Bronchial epithelial cell (primary cell): ENCODE results near the gene LPAR3. TPM values are rescaled to one million over a fixed set of nuclear protein-coding genes. Genes with fewer than 3 reads are reported as not detected.
A peak's percentile ranks its signal among the peaks of the same experiment; 100 is the strongest.

Source experiments
- DNase-seq: peaks from one replicate; pipeline ENCODE4 v3.0.0-alpha.2; 2010; ENCODE audit warnings: low read depth
- FAIRE-seq: peaks from 2 replicates; lab custom pipeline; 2011; peaks lifted over from hg19 to GRCh38; lab: Jason Lieb, UNC
- H3K27me3 ChIP-seq: 2 replicates; pipeline ENCODE4 v1.5.1; 2011; ENCODE audit warnings: low read length; ENCODE audit not compliant: control insufficient read depth, insufficient read depth
- H3K36me3 ChIP-seq: 2 replicates; pipeline ENCODE4 v1.5.1; 2011; ENCODE audit warnings: low read length; ENCODE audit not compliant: control insufficient read depth, insufficient read depth
- H3K4me3 ChIP-seq: 2 replicates; pipeline ENCODE4 v1.5.1; 2011; ENCODE audit warnings: mild to moderate bottlenecking, low read depth, low read length, control low read depth
- CTCF ChIP-seq: IDR thresholded peaks from 2 replicates; pipeline ENCODE4 v1.5.1; 2011; ENCODE audit warnings: mild to moderate bottlenecking, moderate library complexity, low read length, control low read depth, inconsistent platforms; ENCODE audit not compliant: insufficient read depth, severe bottlenecking
- total RNA-seq: library from RNA; depleted of rRNA; stranded (reverse); fragments of >200 nt; gene quantifications from 2 replicates; pipeline ENCODE4 v1.2.1, GENCODE V29; 2014

LPAR3 gene
- total RNA-seq, 1 donor from 2014 or later = 104 TPM

DNA sequence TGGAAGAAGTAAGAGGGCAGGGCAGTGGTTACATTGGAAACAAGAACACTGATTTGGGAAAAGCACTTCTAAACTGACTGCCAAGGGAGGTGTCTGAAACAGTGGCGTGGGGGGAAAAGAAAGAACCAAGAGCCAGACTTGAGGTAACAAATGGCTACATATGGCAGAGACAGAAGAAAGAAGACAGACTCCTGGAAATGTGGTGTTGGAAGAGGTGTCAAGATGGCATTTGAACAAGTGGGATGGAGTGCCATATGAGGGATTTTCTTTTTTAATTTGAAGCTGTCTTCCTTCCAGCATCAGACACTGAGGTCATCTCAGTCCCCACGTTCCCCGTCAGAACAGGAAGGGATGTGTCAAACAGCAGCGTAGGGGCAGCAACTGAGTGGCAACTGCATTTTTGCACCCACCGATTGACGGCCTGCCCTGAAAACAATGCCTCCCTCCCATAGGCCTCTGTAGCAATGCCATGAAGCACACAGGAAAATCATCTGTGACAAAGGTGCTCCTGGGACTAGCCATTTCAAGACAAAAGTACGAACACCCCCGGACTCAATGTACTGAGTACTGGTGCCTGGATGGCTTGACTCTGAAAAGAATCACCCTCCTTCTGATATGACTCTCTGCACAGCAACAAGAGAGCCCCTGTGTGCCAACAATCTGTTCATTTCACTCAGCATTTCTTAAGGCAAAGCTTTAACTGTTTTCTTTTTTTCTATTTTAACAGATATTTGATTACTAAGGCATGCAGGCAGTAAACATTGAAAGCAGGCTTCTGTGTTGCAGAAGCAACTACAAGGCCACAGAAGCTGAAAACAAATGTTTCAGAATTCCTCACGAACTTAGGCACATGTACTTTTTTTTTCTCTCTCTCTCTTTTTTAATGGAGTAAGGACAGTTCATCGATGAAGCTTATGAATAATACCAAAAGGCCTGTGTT lies 37.0 kb downstream of the LPAR3 start:
- DNase-seq (no peak), FAIRE-seq (no peak)
- Histone ChIP-seq H3K27me3 (no peaks in the 10 kb centered on the region), H3K4me3 (no peak overlapping the region), H3K36me3 (no peaks in the 10 kb centered on the region)
- TF ChIP-seq CTCF = no peak

DNA sequence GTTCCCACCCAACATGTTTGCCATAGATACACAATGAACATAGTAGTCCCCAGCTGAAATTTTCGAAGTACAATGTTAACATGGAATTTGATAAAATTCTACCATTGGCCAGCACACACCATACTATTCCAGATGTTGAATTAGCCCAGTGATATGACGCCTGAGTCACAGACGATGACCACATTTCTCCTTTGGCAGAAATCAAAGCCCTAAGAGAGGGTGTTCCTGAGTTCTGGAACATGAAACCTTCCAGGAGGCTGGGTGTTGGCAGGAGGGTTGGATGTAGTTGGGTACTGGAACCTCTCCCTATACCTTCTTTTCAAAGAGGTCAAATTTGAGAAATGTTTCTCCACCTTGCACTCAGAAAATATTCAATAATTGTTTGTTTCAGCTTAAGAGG lies 37.8 kb downstream of the LPAR3 start:
- H3K27me3 ChIP-seq = no peaks in the 10 kb centered on the region
- no peaks in the 10 kb centered on the region for H3K36me3 ChIP-seq
- FAIRE-seq (peak; percentile 77), DNase-seq (peak; percentile 82)
- no peak overlapping the region for H3K4me3 ChIP-seq
- no peak for TF ChIP-seq CTCF

- TF ChIP-seq CTCF = no peak
- H3K4me3 ChIP-seq = no peak overlapping the region
- DNase-seq = peak; percentile 100
- FAIRE-seq = peak; percentile 79
- H3K36me3 ChIP-seq = no peaks in the 10 kb centered on the region
- no peaks in the 10 kb centered on the region for H3K27me3 ChIP-seq
Measured at GRCh38 chr1:84853741-84854721, 39.0 kb downstream of the LPAR3 start.

- peak; percentile 92 for DNase-seq
- FAIRE-seq = no peak
- Histone ChIP-seq H3K36me3 (no peaks in the 10 kb centered on the region), H3K4me3 (no peak overlapping the region), H3K27me3 (no peaks in the 10 kb centered on the region)
- TF ChIP-seq CTCF = no peak
Measured at GRCh38 chr1:84851839-84852238, 41.2 kb downstream of the LPAR3 start.

DNA sequence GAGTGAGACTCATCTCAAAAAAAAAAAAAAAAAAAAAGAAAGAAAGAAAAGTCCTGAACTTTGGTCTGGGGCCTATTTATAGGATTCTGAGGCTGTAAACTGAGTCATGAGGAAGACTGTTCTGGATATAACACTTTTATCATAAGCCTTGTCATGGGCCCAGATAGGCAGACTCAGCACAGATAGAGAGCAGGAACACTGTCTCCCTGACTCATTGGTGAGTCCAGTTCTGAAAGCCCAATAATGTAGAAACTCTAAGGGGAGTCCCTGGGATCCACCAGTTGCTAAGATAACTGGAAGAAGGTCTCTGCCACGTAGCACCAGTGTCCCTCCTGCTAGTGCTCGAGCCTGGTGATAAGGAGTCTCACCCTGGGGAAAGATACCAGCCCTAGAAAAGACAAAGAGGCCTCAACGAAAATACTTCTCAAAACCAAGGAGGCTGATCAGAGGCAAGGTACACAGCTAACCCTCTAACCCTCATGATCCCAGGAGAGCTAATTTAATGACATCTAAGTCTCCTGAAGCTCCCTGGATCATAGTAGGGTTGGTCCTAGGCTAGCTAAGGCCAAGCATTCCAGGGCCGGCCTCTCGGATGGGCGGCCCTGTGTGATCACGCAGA lies 43.5 kb downstream of the LPAR3 start:
- FAIRE-seq = no peak

More for the DNA sequence above, 43.5 kb downstream of the LPAR3 start:
- Histone ChIP-seq H3K36me3 (no peaks in the 10 kb centered on the region), H3K27me3 (no peaks in the 10 kb centered on the region), H3K4me3 (no peak overlapping the region)
- no peak for TF ChIP-seq CTCF
- no peak for DNase-seq
